ENCODE measurements around the gene OCRL. TPM values are rescaled to one million over a fixed set of nuclear protein-coding genes. Genes with fewer than 3 reads are reported as not detected.
A peak's percentile ranks its signal among the peaks of the same experiment; 100 is the strongest.

OCRL gene
- total and polyA plus RNA-seq, 2 of the 13 experiments (the other 11 are each of a cell fraction or from before 2014, with no cell fraction given) = 13.4 to 32.0 TPM

GRCh38 chrX:129525162-129525561, 14.9 kb upstream of the OCRL start (continued):
- TF ChIP-seq ZNF639 (CRISPR knock-in tag; conservative IDR thresholded peaks at IDR 0.05) = no peak
- TF ChIP-seq DMAP1 (CRISPR knock-in tag; IDR thresholded peaks at IDR 0.05) = peak; percentile 51; the same call in 1 of the 2 replicates
- no peak for TF ChIP-seq TCF7L2 (IDR thresholded peaks at IDR 0.05; ENCODE audit: low read depth, low read length)
- TF ChIP-seq EED (CRISPR knock-in tag; IDR thresholded peaks at IDR 0.05) = no peak
- no peak for TF ChIP-seq SAFB2 (CRISPR knock-in tag; IDR thresholded peaks at IDR 0.05; ENCODE audit: borderline replicate concordance, low read depth)
- TF ChIP-seq ZNF562 (CRISPR knock-in tag; IDR thresholded peaks at IDR 0.05; ENCODE audit: borderline replicate concordance) = no peak
- no peak for TF ChIP-seq FOSL1 (CRISPR knock-in tag; IDR thresholded peaks at IDR 0.05; ENCODE audit: borderline replicate concordance)
- peak; percentile 76 for TF ChIP-seq TCF7 (IDR thresholded peaks at IDR 0.05; ENCODE audit: low read depth)
- no peak for TF ChIP-seq TAF15 (IDR thresholded peaks at IDR 0.05; ENCODE audit: low read depth, low read length, poor library complexity, severe bottlenecking)
- TF ChIP-seq MTA1 (CRISPR knock-in tag; IDR thresholded peaks at IDR 0.05; ENCODE audit: borderline replicate concordance) = no peak
- TF ChIP-seq ZBTB40 (IDR thresholded peaks at IDR 0.05) = no peak
- TF ChIP-seq ZBTB40 (CRISPR knock-in tag; IDR thresholded peaks at IDR 0.05) = no peak; the same call in 1 of the 2 replicates
- no peak for TF ChIP-seq FOXM1 (CRISPR knock-in tag; IDR thresholded peaks at IDR 0.05)
- TF ChIP-seq KDM3A (CRISPR knock-in tag; IDR thresholded peaks at IDR 0.05; ENCODE audit: low read depth) = peak; percentile 41; the same call in 1 of the 2 replicates
- TF ChIP-seq TEAD3 (CRISPR knock-in tag; optimal IDR thresholded peaks at IDR 0.05; ENCODE audit: borderline replicate concordance) = peak; percentile 73
- no peak for TF ChIP-seq NPAS2 (CRISPR knock-in tag; IDR thresholded peaks at IDR 0.05; ENCODE audit: borderline replicate concordance)
- no peak for TF ChIP-seq THAP8 (CRISPR knock-in tag; IDR thresholded peaks at IDR 0.05; ENCODE audit: borderline replicate concordance)
- no peak for TF ChIP-seq HOXA3 (CRISPR knock-in tag; IDR thresholded peaks at IDR 0.05)
- peak; percentile 35; the same call in 1 of the 2 replicates for TF ChIP-seq SP5 (CRISPR knock-in tag; IDR thresholded peaks at IDR 0.05; ENCODE audit: borderline replicate concordance, low read depth)
- no peak for TF ChIP-seq ZNF235 (CRISPR knock-in tag; IDR thresholded peaks at IDR 0.05; ENCODE audit: borderline replicate concordance)
- TF ChIP-seq ZNF746 (CRISPR knock-in tag; IDR thresholded peaks at IDR 0.05) = peak; percentile 53; the same call in 1 of the 2 replicates
- TF ChIP-seq GFI1 (CRISPR knock-in tag; IDR thresholded peaks at IDR 0.05; ENCODE audit: borderline replicate concordance) = peak; percentile 87

Data from HepG2 (cell line).